GM12878 (cell line): Measurements from ENCODE around the gene POLRMT. TPM values are rescaled to one million over a fixed set of nuclear protein-coding genes. Genes with fewer than 3 reads are reported as not detected.
A peak's percentile ranks its signal among the peaks of the same experiment; 100 is the strongest.

Experiments used
- ATAC-seq: fragments of 200-7000 bp; cut with Tn5 transposase; 3 replicates; pipeline ENCODE4 v1.9.1; 2020; ENCODE audit warnings: mild to moderate bottlenecking, moderate library complexity
- BruUV-seq: library from RNA; stranded (reverse); fragments of 400-500 nt; replicated peaks from 2 replicates; lab custom pipeline; 2021; lab: Mats Ljungman, UMichigan
- CTCF ChIA-PET: fragments of 300-600 bp; sonication (Branson Sonifier 250); formaldehyde crosslinking; extraction: SDS; loops from one replicate; lab custom pipeline; 2021; ENCODE audit warnings: inconsistent platforms; lab: Yijun Ruan, JAX
- POLR2A ChIA-PET: fragments of 350-600 bp; formaldehyde crosslinking; extraction: SDS; loops from one replicate; lab custom pipeline; 2021; ENCODE audit warnings: inconsistent platforms; lab: Charles Lee
- RAD21 ChIA-PET: fragments of 300-600 bp; sonication (Branson Sonifier 250); formaldehyde crosslinking; loops from one replicate; lab custom pipeline; 2023; ENCODE audit warnings: antibody characterized with exemption; ENCODE audit not compliant: unreplicated experiment; lab: Charles Lee
- SMC1A ChIA-PET: fragments of 300-600 bp; sonication (Branson Sonifier 250); formaldehyde crosslinking; loops from one replicate; lab custom pipeline; 2023; ENCODE audit not compliant: unreplicated experiment, uncharacterized antibody; lab: Charles Lee
- DNase-seq: peaks from one replicate; pipeline ENCODE4 v3.0.0-alpha.2; 2011; ENCODE audit warnings: low read depth, low spot score
- FAIRE-seq: peaks from 3 replicates; lab custom pipeline; 2011; peaks lifted over from hg19 to GRCh38; lab: Jason Lieb, UNC
- H2AFZ ChIP-seq: 2 replicates; pipeline ENCODE4 v1.6.0; 2011; ENCODE audit warnings: low read depth, low read length, control low read depth; ENCODE audit not compliant: control insufficient read depth
- H3K27ac ChIP-seq: 2 replicates; pipeline ENCODE4 v1.5.1; 2011; ENCODE audit warnings: control low read depth; ENCODE audit not compliant: control insufficient read depth, insufficient read depth
- H3K27me3 ChIP-seq, 2 experiments: replicated peaks in 1 of 2; 2 replicates each; pipeline versions ENCODE4 v1.6.0 to v1.6.1; 2011; ENCODE audit warnings: low read length in 1 of 2; ENCODE audit not compliant: control insufficient read depth in 2 of 2, insufficient read depth in 2 of 2
- H3K36me3 ChIP-seq, 2 experiments: 2 replicates each; pipeline ENCODE4 v1.5.1; 2011; ENCODE audit warnings: low read length in 1 of 2; ENCODE audit not compliant: control insufficient read depth in 2 of 2, insufficient read depth in 2 of 2
- H3K4me1 ChIP-seq: 2 replicates; pipeline ENCODE4 v1.6.1; 2011; ENCODE audit warnings: mild to moderate bottlenecking, low read length, moderate library complexity, mixed read lengths; ENCODE audit not compliant: control insufficient read depth, insufficient read depth
- H3K4me2 ChIP-seq: 2 replicates; pipeline ENCODE4 v1.6.0; 2011; ENCODE audit warnings: control low read depth; ENCODE audit not compliant: control insufficient read depth, insufficient read depth
- H3K4me3 ChIP-seq: fragments of 200-600 bp; sonication (generic); 2 replicates; pipeline ENCODE4 v1.5.1; 2016
- H3K79me2 ChIP-seq: 2 replicates; pipeline ENCODE4 v1.6.0; 2011; ENCODE audit warnings: low read length; ENCODE audit not compliant: control insufficient read depth, insufficient read depth
- H3K9ac ChIP-seq: 2 replicates; pipeline ENCODE4 v1.8.0; 2011; ENCODE audit warnings: low read length, control low read depth, mixed read lengths; ENCODE audit not compliant: control insufficient read depth, insufficient read depth
- H3K9me3 ChIP-seq: replicated peaks from 3 replicates; pipeline ENCODE4 v1.5.1; 2011; ENCODE audit warnings: mild to moderate bottlenecking, low read length; ENCODE audit not compliant: control insufficient read depth, insufficient read depth
- H4K20me1 ChIP-seq: 2 replicates; pipeline ENCODE4 v1.6.0; 2011; ENCODE audit not compliant: control insufficient read depth, insufficient read depth
- GABPA ChIP-seq: IDR thresholded peaks from 2 replicates; pipeline ENCODE4 v1.6.1; 2014; ENCODE audit warnings: antibody characterized with exemption, low read depth, mild to moderate bottlenecking, inconsistent platforms
- PAX5 ChIP-seq: IDR thresholded peaks from 2 replicates; pipeline ENCODE4 v1.6.1; 2011; ENCODE audit warnings: low read depth, low read length, borderline replicate concordance
- POLR2A ChIP-seq: IDR thresholded peaks from 2 replicates; pipeline ENCODE4 v1.6.1; 2011; ENCODE audit warnings: low read depth, mild to moderate bottlenecking, low read length
- RCOR1 ChIP-seq: conservative IDR thresholded peaks from 2 replicates; pipeline ENCODE4 v1.6.1; 2012; ENCODE audit warnings: low read depth, low read length, improper control_type of control experiment
- TBL1XR1 ChIP-seq: IDR thresholded peaks from 2 replicates; pipeline ENCODE4 v1.6.1; 2012; ENCODE audit warnings: low read depth, low read length, improper control_type of control experiment
- WGBS: methylation state at CpG from one replicate; pipeline ENCODE4 v1.1.6; 2016; ENCODE audit warnings: low lambda C conversion rate; ENCODE audit not compliant: insufficient replicate concordance, insufficient coverage; ENCODE audit errors: missing lambda C conversion rate; 5-methylcytosine and 5-hydroxymethylcytosine counted together
- in situ Hi-C: fragments of 300-500 bp; cut with MboI; formaldehyde crosslinking; loops from 9 replicates; pipeline ENCODE4 v1.14.3; 2018; ENCODE audit warnings: mixed read lengths
- intact Hi-C: fragments of 100-400 bp; cut with micrococcal nuclease; formaldehyde crosslinking; loops from one replicate; pipeline ENCODE4 v1.14.2; 2022; ENCODE audit not compliant: unreplicated experiment
- polyA plus RNA-seq, 11 experiments: library from polyadenylated mRNA; depleted of rRNA in 4 of 11; unstranded in 6 of 11; stranded (reverse) in 5 of 11; fragments of >200 nt; fragmentation: Nextera tagmentation in 4 of 11; fragmentation: Illumina TruSeq in 1 of 11; extraction: Ambion mirVana in 4 of 11; extraction: Trizol in 1 of 11; gene quantifications; 1 replicate in 1 of 11; 2 replicates in 10 of 11; pipeline versions ENCODE4 v1.2.1 to v1.2.3, GENCODE V29; 2011 to 2016; ENCODE audit warnings: inconsistent platforms in 2 of 11, missing spikeins in 2 of 11, low read depth in 1 of 11
- total RNA-seq, 4 experiments: library from RNA; depleted of rRNA in 3 of 4; stranded (reverse); fragments of >200 nt in 3 of 4; fragmentation: Illumina TruSeq in 1 of 4; extraction: Trizol in 1 of 4; gene quantifications; 2 replicates each; pipeline versions ENCODE4 v1.2.1 to v1.2.3, GENCODE V29; 2013 to 2021

Gene POLRMT
- total and polyA plus RNA-seq, 10 of the 15 experiments (the other 5 are each of a cell fraction or from before 2014, with no cell fraction given): 9.9 to 57.6 (median 34.6) TPM

DNA sequence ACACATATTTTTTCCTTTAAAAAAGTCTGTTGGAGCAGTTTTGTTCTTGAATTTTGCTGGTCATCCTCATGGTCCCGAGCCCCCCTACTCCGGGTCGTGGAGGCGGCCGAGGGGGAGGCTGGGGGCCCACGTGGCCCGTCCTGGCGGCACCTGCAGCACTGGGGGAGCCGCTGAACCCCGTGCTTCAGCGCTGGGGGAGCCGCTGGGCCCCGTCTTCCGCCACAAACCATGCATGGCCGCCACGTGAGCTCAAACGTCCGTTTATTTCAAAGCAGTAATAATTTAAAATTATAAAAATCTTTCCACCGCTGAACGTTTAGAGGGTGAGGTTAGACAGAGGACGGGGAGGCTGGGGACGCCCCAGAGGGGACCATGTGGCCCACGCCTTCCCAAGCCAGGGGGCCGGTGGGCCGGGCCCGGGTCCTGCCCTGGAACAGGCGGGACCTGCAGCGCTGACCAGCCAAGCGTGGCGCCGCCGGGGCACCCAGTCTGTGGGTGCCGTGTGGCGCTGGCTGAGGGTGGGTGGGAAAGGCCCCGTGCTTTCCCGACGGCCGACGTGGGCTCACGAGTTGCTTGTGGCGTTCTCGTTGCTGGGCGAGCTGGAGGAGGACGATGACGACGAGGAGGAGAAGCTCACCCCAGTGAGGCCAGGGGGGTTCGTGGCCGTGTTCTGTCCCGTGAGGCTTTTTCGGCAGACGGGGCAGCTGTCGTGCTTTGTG, 14.4 kb upstream of the POLRMT start:
- peaks cover 6 to 43% of the 10 kb centered on the region in 2 experiments; a peak in 3 of 4 replicates for H3K36me3 ChIP-seq
- H3K27ac ChIP-seq: no peak overlapping the region

DNA sequence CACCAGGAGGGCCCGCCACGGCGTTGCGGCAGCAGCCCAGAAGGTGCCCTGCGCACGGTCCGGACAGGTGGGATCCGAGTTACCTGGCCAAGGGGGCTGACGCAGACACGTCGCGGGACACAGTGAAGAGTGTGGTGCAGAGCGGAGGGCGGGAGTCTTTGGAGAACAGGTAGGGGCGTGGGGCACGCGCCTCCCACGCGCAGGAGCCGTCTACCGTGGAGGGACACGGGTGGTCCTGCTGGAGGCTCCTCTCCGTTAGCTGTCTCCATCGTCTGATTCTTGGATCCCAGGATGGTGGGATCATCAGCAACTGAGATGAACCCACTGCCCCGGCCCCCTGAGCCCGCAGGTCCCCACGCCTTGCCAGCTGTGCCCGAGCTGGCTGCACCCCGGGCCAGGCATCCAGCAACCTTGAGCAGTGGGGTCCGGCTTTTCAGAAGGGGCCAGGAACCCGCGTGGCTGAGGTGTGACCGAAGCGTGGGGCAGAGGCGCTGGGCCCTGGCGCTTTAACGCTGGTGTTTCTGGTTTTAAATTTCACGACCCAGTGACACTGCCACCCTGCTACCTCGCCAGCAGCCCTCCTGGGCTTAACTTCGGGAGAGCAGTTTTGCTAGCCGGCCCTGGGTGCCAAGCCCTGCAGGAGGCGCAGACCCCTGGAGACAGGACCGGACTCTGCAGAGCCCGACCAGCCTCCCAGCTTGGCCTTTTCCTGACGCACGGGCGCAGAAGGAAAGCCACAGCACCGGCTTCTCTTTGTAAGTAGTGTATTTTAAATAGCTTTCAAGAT, 13.6 kb upstream of the POLRMT start:
- ATAC-seq (no peak), DNase-seq (no peak), FAIRE-seq (no peak)
- WGBS: 95% methylated on average over 46 of the region's 48 CpGs
- intact Hi-C loops (no loop called here), in situ Hi-C loops (no loop called here)
- Histone ChIP-seq H3K79me2 (no peaks in the 10 kb centered on the region; the same call in 1 of the 2 replicates), H3K4me3 (no peak overlapping the region), H3K27me3 (no peaks in the 10 kb centered on the region), H4K20me1 (no peaks in the 10 kb centered on the region), H2AFZ (no peak overlapping the region), H3K4me1 (no peaks in the 10 kb centered on the region), H3K9me3 (no peaks in the 10 kb centered on the region), H3K27ac (no peak overlapping the region), H3K36me3 (peaks cover 5 to 37% of the 10 kb centered on the region in 2 experiments; a peak in 3 of 4 replicates), H3K9ac (no peak overlapping the region), H3K4me2 (no peak overlapping the region)
- no TSS peak for BruUV-seq
- SMC1A ChIA-PET: no interaction called here
- no peak for TF ChIP-seq GABPA
- peak; percentile 59; the same call in 1 of the 2 replicates for TF ChIP-seq POLR2A
- no peak for TF ChIP-seq RCOR1
- CTCF ChIA-PET: no interaction called here
- POLR2A ChIA-PET: no interaction called here
- RAD21 ChIA-PET: no interaction called here

More for the DNA sequence above, 14.4 kb upstream of the POLRMT start:
- RAD21 ChIA-PET: interaction anchor here (0.6 kb wide), 1 partner anchor 123 kb away, joined by 3 read pairs; no protein-coding TSS in a partner anchor
- intact Hi-C loops (no loop called here), in situ Hi-C loops (no loop called here)
- Histone ChIP-seq H3K4me2 (no peak overlapping the region), H3K27me3 (no peaks in the 10 kb centered on the region), H3K9ac (no peak overlapping the region), H3K79me2 (peaks cover 4% of the 10 kb centered on the region; the same call in 1 of the 2 replicates), H3K9me3 (no peaks in the 10 kb centered on the region), H3K4me3 (no peak overlapping the region), H3K4me1 (no peaks in the 10 kb centered on the region), H2AFZ (no peak overlapping the region), H4K20me1 (no peaks in the 10 kb centered on the region)
- CTCF ChIA-PET: no interaction called here
- SMC1A ChIA-PET: no interaction called here
- 38% methylated on average over 35 of the region's 52 CpGs for WGBS
- no peak for ATAC-seq
- TF ChIP-seq PAX5: peak; percentile 83; the same call in 1 of the 2 replicates
- TF ChIP-seq TBL1XR1: no peak
- POLR2A ChIA-PET: no interaction called here
- FAIRE-seq: no peak
- BruUV-seq: TSS peak; percentile 78
- no peak for DNase-seq
